ENCODE results near the gene SMAD3.

- TF ChIP-seq, protein P1, sequence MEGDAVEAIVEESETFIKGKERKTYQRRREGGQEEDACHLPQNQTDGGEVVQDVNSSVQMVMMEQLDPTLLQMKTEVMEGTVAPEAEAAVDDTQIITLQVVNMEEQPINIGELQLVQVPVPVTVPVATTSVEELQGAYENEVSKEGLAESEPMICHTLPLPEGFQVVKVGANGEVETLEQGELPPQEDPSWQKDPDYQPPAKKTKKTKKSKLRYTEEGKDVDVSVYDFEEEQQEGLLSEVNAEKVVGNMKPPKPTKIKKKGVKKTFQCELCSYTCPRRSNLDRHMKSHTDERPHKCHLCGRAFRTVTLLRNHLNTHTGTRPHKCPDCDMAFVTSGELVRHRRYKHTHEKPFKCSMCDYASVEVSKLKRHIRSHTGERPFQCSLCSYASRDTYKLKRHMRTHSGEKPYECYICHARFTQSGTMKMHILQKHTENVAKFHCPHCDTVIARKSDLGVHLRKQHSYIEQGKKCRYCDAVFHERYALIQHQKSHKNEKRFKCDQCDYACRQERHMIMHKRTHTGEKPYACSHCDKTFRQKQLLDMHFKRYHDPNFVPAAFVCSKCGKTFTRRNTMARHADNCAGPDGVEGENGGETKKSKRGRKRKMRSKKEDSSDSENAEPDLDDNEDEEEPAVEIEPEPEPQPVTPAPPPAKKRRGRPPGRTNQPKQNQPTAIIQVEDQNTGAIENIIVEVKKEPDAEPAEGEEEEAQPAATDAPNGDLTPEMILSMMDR (IDR thresholded peaks at IDR 0.05; ENCODE audit: control extremely low read depth in 1 of 3, insufficient read depth in 1 of 3, low read depth in 1 of 3, low read length in 3 of 3): no peak
- TF ChIP-seq EP300 (IDR thresholded peaks at IDR 0.05; ENCODE audit: borderline replicate concordance in 1 of 2, low read depth in 2 of 2, low read length in 2 of 2) (no peak), POLR2A (IDR thresholded peaks at IDR 0.05; ENCODE audit: control extremely low read depth in 1 of 2, low read depth in 2 of 2, low read length in 2 of 2) (no peak), SP1 (IDR thresholded peaks at IDR 0.05; ENCODE audit: low read depth, low read length) (no peak), BACH1 (IDR thresholded peaks at IDR 0.05; ENCODE audit: low read length) (no peak)
These were observed 22.8 kb upstream of the SMAD3 start for GRCh38 chr15:67042551-67043142.

Measured in H1 (cell line).